ENCODE measurements around the gene TRERF1.
"Not testable (repeated sequence)": the region's sequence is repeated elsewhere in the genome, so short reads cannot be mapped to it uniquely, and the experiment has no call there.

Gene TRERF1

DNA sequence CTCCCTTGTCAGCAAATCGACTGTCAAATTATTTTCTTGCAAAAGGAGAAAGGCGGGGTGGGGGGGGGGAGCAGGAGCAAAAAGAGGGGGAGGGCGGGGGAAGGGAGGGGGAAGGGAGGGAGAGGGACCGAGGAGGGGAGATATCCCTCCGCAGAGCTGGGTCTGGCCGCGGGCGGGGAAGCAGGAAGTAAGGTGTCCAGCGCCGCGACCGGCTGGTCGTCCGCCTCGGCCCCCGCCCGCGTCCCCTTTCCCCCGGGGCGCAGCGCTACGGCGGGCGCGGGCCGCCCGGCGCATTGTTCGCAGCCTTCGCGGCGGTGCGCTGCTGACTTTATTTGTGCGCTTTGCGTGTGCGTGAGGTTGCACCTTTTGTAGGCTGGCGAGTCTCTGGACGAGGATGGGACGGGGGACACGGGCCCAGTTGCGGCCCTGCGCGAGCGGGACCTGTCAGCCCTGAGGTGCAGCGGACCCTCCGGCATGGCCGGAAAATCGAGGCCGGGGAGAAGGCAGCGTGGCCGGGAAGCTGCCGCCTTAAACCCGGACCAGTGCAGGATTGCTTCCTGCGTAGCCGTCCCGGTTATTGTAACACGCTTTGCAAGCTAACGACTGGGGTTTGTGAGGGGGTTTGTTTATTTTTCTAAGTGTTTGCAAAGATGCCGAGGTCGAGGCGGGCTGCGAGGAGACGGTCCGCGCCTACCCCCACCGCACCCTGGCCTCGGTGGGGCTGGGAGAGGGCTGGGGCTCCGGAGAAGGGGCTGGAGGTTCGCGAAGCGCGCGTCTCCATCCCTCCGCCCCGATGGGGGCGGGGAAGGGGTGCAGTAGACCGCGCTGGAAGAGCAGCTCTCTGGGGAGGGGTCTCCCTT lies 675 bp upstream of the TRERF1 start:
- DNase-seq (ENCODE audit: insufficient read length, low spot score) (no peak), FAIRE-seq (peak; percentile 18)

DNA sequence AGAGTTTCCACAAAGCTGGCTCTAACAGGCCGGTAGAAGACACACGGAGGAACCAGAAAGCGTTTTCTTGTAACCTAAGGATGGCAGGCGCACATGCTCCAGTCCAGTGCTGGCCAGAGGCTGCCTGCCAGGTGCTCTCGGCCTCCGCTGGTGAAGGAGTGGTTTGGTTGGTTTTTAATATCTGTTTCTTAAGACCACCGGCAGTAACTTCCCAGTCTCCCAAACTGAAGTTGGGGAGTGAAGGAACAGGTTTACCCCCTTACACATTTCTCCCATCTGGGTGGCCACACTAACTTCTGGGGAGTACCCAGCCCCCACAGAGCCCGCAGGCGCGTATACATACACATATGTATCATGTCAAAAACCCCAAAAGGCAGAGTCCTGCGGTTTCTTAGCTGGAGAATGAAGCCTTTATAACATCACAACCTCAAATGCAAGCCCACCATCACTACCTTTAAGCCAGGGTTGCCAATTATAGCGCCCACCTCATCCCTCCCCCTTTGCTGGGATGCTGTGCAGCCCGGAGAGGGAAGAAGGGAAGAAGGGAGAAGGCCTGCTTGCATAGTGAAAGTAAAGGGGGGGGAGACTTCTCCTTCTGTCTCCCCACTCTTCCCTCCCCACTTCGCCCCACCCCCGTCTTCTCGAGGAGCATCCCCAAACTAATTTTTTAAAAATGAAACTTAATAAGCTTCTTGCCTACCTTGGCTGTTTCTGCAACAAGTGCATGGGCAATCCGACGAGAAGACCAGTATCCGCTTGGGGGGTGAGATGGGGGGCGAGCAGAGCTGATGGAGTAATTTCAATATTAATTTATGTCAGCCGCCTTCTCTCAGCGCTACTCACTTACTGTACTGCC lies 1.0 kb downstream of the TRERF1 start:
- FAIRE-seq (peak; percentile 40), DNase-seq (ENCODE audit: insufficient read length, low spot score) (no peak)

DNA sequence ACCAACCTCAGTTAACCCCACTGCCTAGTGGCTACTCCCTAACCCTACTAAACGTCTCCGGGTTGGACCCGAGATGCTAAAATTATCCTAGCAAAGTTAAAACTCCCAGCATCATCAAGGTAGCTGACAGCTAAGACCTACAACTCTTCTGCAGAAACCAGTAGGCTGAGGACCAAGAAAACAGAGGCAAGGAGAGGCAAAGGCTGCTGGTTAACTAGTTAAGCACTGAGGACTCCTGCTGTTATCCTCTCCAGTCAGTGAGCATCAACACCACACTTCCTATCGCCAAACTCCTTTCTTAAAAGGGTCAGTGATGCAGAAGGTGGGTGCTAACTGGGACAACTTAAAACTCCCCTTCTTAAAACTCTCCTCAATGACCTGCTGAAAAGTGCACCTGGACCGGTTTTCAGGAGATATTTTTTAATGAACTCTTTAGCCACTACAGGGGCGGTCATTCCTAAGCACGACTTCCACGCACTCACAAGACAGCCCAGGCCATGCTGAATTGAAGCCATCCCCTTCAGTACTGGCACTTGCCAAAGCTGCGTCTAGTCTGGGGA lies 1.7 kb downstream of the TRERF1 start:
- FAIRE-seq (no peak), DNase-seq (ENCODE audit: insufficient read length, low spot score) (no peak)

DNA sequence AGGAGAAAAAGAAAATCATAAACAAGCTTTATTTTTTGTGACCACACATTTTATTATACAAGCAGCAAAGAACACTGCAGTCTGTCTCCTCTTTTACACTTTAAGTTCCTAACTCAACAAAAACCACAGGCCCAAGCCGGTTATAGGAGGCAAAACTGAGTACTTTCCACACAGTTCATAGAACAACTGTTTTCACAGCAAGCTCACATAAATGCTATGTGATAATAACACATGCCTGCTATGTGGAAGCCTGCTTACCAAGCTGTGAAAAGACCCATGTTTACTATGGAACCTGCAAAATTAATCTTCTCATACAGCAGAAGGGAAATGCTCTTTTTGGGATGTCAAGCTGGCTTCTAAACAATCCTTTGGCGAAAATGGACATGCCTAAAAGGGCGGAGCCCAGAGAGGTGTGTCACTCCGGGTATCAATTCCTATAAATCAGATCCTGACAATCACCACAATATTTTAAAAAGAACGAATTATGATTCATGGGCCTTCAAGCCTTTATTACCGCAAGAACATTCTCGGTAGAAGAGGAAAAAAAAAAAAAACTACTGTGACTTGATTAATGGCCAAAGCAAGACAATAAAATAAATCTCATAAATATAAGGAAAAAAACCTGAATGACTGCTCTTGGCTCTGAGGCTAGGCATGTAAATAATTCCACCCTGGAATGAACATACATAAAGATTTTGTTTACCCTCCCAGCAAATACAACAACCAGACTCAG lies 2.6 kb downstream of the TRERF1 start:
- FAIRE-seq (no peak), DNase-seq (ENCODE audit: insufficient read length, low spot score) (no peak)

DNA sequence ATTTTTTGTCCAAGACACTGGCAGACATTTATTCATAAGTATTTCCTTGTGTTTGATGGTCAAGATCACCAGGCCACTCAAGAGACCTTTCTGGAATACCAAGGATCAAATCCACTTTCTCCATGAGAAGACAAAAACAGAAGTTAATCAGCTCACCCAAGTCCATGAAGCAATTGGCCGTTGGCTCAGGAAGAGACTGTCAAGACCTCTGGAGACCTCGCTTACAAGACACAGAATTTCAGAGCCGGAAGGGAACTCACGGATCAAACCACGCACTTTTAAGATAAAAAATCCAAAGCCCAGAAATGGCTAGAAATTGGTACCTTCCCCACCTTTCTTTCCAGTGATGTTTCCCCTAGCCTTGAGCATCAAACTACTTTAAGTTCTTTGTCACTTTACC lies 3.3 kb downstream of the TRERF1 start:
- FAIRE-seq (no peak), DNase-seq (ENCODE audit: insufficient read length, low spot score) (no peak)

DNA sequence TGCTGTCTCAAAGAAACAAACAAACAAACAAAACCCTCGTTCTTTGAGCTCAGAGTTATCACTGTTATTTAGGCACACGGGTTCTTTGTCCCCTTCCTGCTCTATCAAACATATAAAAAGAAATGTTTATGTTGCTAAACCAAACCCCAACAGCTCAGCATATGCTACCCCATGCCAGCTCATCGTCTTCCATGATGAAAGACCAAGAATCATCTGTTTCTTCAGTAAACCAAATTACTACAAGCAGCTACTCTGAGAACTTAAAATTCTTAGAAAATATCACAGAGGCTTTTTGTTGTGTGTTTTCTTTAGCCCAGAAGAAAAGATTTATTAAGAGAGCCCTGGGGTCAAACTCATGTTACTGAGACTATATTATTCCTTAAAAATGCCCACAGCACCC lies 4.7 kb downstream of the TRERF1 start:
- DNase-seq (ENCODE audit: insufficient read length, low spot score) (no peak), FAIRE-seq (no peak)

DNA sequence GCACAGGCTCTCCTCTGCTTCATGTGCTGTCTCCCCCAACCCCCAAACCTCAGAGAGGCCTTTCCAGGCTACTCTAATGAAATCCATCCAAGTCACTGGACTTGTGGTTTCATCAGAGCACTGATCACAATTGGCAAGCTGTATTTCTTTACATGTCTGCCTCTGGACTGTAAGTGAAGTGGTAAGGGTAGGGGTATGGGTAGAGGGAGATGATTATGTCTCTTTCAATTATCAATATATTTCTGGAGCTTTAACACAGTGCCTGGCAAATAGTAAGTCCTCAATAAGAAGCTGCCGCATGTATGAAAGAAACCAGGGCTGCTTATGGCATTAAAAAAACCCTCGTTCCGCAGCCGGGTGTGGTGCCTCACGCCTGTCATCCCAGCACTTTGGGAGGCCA lies 5.4 kb downstream of the TRERF1 start:
- FAIRE-seq (no peak), DNase-seq (ENCODE audit: insufficient read length, low spot score) (no peak)

DNA sequence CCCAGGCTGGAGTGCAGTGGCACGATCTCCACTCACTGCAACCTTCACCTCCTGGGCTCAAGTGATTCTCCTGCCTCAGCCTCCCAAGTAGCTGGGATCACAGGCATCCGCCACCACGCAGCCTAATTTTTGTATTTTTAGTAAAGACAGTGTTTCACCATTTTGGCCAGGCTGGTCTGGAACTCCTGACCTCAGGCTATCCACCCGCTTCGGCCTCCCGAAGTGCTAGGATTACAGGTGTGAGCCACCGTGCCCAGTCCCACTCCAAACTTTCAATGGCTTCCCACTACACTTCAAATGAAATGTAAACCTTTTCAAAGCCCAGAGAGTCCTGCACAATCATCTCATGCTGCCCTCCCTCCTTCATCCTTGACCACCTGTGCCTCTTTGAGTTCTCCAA lies 5.8 kb downstream of the TRERF1 start:
- not testable (repeated sequence) for FAIRE-seq; DNase-seq (ENCODE audit: insufficient read length, low spot score)

DNA sequence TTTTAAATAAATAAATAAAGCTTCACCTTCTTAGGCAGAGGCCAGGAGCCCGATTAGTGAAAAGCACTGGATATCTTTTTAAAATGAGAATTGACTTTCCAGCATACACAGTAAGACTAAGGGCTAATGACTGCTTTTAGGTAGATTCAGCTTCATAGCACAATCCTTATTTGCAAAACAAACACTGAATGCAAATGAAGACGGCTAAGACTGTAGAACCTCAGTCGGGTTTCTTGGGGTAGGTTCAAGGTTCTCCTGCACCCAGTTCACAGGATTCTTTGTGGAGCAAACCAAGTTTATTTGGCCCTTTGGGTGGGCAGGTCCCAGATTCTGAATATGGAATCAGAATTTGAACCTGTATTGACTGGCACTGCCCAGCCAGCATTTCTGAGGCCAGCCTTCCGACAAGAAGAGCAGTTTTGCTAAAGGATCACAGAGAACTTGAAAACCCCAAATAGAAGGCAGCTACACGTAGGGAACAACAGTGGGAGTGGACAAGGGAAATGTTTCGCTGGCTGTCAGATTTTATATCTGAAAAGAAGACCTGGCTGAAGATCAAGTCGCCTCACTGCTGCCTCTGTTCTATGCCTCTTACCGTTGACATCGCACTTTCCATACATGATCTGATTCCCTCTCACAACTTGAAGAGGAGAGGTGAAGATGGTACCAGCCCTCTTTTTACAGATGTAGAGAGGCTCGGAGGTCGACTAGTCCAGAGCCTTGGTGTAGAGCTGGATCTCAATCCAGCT lies 8.2 kb downstream of the TRERF1 start:
- FAIRE-seq (no peak), DNase-seq (ENCODE audit: insufficient read length, low spot score) (no peak)

DNA sequence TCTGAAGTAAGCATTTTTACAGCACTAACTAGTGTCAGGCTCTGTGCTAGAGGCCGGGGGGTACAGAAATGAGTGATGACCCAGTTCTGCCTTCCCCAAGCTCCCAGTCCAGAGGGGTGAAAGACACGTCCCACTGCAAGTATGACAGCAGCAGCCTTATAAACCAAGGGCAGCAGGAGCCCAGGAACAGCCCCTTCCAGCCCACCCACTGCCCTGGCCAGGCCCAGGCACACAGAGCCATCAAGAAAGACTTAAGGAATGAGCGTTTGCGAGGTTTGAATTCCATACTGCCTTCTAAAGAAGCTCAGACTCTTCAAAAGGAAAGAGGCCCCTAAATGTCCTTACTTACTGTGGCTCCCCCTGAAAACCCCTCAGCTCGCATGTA lies 10.0 kb downstream of the TRERF1 start:
- DNase-seq (ENCODE audit: insufficient read length, low spot score) (no peak), FAIRE-seq (no peak)

DNA sequence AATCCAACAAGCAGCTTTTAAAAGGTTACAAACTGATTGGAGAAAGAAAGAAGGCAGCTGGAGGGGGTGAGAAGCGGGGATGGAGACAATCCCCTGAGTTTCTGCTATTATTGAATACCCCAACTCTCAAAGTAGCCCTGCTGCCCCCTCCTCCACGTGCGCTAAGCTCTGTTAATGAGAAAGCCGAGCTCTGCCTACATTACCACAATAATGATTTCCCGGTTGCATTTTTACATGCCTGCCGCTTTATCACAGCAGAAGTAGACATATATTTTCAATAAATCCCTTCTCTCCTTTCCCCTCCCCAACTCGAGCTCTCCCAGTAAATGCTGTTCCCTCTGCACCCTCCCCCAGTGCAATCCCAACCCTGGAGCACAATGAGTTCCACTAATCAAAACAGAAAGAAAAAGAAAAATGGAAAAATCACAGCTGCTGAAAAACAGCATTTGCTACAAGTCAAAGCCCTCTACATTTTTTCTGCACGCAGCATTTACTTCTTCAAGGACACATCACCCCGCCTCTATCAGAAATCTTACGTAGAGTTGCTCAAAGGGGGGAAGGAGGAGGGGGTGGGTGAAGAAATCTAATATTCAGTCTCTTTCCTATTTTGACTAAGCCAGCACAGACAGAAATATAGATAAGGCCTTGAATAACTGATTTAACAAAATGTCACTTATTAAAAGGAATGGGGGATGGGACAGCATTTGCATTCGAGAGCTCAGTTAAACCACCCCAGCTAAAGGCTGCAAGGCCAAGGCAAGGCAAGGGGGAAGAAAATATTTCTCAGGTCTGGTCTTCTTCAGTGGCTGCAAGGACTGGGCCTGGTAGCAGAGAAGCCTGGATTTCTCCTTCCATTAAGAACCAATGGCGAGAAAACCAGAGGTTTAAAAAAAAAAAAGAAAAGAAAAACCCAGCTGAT lies 10.7 kb downstream of the TRERF1 start:
- FAIRE-seq (no peak), DNase-seq (ENCODE audit: insufficient read length, low spot score) (no peak)

DNA sequence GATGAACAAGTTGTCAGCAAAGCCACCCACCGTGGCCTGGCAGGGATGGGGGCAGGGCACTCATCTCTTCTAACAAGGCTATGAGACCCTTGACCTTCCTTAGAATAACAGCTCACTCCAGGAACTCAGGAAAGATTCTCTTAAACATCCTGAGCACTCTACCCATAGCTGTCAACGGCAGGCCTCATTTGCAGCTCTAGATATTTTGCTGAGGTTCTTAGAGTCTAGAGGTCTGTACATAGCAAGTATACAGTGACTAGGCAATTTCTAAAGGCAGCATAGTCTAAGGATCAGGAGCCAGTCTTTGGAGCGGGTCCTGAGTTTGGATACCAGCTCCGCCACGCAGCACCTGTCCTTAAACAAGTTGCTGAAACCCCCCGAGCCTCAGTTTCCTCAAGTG lies 11.7 kb downstream of the TRERF1 start:
- FAIRE-seq = no peak
- no peak for DNase-seq (ENCODE audit: insufficient read length, low spot score)

DNA sequence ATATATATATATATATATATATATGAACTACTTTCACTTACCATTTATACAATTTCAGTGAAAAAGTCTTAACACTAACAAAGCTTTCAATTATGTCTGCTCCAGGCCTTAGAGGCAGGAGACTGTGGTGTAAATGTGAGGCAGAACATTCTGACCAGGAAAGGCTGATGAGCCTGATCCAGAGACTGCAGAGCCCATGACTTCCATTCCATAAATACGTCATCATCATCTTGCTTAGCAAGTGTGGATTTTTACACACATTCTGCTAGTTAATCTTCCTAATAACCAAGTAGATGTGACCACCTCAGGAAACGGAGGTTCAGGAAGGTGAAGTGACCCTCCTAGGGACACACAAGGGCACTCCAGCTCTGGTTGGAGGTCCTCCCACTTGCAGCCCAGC lies 14.9 kb downstream of the TRERF1 start:
- FAIRE-seq (no peak), DNase-seq (ENCODE audit: insufficient read length, low spot score) (no peak)

DNA sequence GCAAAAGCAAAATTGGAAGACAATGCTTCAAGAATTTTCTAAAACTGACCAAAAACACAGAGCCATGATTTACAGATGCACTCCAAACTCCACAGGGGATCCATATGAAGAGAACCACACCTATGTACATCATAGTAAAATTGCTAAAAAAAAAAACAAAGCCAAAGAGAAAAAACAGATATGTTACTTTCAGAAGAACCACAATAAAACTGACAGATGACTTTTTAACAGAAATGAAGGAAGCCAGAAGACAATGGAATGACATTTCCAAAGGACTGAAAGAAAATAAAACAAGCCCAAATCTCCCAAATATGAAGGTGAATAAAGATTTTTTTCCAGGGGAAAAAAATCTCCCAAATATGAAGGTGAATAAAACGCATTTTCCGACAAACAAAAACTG lies 17.5 kb downstream of the TRERF1 start:
- DNase-seq (ENCODE audit: insufficient read length, low spot score) (no peak), FAIRE-seq (no peak)

DNA sequence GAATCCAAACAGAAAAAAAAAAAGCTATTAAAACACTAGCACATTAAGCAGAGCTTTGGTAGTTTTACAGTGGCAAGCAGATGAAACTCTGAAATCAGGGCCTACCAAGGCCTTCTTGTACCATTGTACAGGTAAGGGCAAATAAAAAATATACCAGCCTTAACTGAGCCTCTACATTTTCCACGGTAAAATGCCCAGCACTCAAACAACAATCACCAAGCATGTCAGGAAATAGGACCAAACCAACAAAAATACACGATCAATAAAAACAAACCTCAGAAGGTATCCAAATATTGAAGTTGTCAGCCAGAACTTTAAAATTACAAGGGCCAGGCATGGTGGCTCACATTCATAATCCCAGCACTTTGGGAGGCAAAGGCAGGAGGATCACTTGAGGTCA lies 18.3 kb downstream of the TRERF1 start:
- FAIRE-seq = no peak

DNA sequence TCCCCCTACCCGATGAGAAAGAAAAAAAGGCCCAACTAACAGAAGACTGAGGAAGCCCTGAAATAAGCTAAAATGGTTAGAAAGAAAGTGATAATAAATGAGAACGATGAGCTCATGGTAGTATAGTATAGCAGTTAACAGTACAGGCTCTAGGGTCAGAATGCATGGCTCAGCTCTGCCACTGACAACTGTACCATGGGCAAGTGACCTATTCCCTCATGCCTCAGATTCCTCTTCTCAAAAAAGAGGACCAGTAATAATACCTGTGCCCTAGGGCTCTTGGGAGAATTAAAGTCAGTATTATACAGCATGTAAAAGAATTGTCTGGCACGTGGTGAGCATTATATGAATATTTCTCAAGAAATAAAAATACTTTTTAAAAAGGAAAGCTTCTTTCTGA lies 19.8 kb downstream of the TRERF1 start:
- FAIRE-seq = no peak
- no peak for DNase-seq (ENCODE audit: insufficient read length, low spot score)

More for the DNA sequence above, 18.3 kb downstream of the TRERF1 start:
- no peak for DNase-seq (ENCODE audit: insufficient read length, low spot score)

DNA sequence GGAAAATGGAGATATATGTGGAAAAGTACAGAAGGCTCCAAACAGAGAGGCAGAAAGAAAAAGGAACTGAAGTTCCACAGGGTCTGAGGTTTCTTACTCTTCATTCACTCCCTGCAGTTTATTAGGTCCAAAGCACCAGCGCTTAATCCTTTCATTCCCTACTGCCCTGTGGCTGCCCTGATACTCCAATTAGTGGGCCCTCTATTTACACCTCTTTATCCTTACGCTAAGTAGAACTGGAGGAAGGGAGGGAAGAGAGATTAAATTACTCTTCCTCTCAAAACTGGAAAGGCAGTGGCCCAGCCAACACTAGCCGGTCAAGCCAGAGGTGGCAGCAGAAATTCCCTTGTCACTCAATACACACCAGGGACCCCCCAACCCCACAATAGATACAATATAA lies 20.4 kb downstream of the TRERF1 start:
- FAIRE-seq (no peak), DNase-seq (ENCODE audit: insufficient read length, low spot score) (no peak)

DNA sequence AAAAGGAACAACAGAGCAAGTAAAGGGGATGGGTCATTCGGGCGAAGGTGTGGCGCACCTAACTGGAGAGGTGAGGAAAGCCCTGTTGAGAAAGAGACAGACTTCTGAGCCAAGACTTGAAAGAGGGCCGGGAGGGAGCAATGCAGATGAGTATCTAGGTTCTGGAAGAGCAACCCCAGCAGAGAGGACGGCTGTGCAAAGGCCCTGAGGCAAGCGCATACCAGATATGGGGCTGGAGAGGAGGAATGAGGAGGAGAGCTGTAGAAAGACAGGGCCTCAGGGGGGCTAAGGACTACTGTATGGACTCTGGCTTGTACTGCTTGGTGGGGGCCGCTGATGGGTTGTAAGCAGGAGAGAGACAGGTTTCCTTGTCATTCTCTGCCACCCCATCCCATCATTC lies 21.9 kb downstream of the TRERF1 start:
- FAIRE-seq (no peak), DNase-seq (ENCODE audit: insufficient read length, low spot score) (no peak)

DNA sequence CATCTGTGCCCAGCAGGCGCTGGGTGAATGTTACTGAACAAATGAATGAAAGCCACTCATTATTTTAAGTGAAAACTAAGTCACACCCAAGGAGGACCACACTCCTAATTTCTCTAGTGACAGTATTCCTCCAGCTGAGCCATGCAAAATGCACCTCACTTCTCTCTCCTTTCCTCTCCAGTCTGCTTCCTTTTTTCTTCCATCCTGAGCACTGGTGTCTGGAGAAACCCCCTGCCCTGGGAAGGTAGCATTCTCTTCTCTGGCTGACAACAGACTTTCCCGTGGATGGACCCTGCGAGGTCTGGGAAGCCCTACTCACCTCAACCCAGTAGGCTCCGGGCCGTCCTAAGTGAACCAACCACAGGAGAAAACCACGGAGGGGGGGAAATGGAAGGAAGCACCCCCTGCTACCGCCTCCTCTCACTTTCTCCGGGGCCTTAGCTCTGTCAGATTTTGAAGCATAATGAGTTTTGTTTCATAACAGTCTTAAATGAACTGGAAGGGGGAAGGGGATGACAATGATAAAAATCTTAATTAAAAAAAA lies 22.6 kb downstream of the TRERF1 start:
- no peak for DNase-seq (ENCODE audit: insufficient read length, low spot score)
- no peak for FAIRE-seq
